GM23248 (cell line): ENCODE data around the gene GSTM2. TPM values are rescaled to one million over a fixed set of nuclear protein-coding genes. Genes with fewer than 3 reads are reported as not detected.
A peak's percentile ranks its signal among the peaks of the same experiment; 100 is the strongest.

Experiments
- DNase-seq: peaks from one replicate; pipeline ENCODE4 v3.0.0-alpha.2; 2015
- H2AFZ ChIP-seq: fragments of 200-600 bp; sonication (generic); 2 replicates; pipeline ENCODE4 v1.6.1; 2016; ENCODE audit warnings: antibody characterized with exemption
- H3F3A ChIP-seq: fragments of 200-600 bp; sonication (generic); 2 replicates; pipeline ENCODE4 v1.6.1; 2016; ENCODE audit warnings: mild to moderate bottlenecking, antibody characterized with exemption, mixed run types; ENCODE audit not compliant: insufficient read depth
- H3K27ac ChIP-seq: fragments of 200-600 bp; sonication (generic); 2 replicates; pipeline ENCODE4 v1.5.1; 2016; ENCODE audit warnings: mild to moderate bottlenecking
- H3K27me3 ChIP-seq: fragments of 200-600 bp; sonication (generic); replicated peaks from 2 replicates; pipeline ENCODE4 v1.6.1; 2016; ENCODE audit warnings: mild to moderate bottlenecking; ENCODE audit not compliant: insufficient read depth
- H3K36me3 ChIP-seq: fragments of 200-600 bp; sonication (generic); 2 replicates; pipeline ENCODE4 v1.6.1; 2016; ENCODE audit warnings: low read depth, mild to moderate bottlenecking
- H3K4me1 ChIP-seq: fragments of 200-600 bp; sonication (generic); 2 replicates; pipeline ENCODE4 v1.6.1; 2016; ENCODE audit warnings: mild to moderate bottlenecking; ENCODE audit not compliant: insufficient read depth
- H3K4me2 ChIP-seq: fragments of 200-600 bp; sonication (generic); one replicate; pipeline ENCODE4 v1.6.1; 2016; ENCODE audit warnings: mild to moderate bottlenecking; ENCODE audit not compliant: unreplicated experiment
- H3K4me3 ChIP-seq: fragments of 200-600 bp; sonication (generic); 2 replicates; pipeline ENCODE4 v1.5.1; 2016; ENCODE audit warnings: mild to moderate bottlenecking
- H3K79me2 ChIP-seq: fragments of 200-600 bp; sonication (generic); 2 replicates; pipeline ENCODE4 v1.6.1; 2016; ENCODE audit warnings: mild to moderate bottlenecking; ENCODE audit not compliant: insufficient read depth
- H3K9ac ChIP-seq: fragments of 200-600 bp; sonication (generic); 2 replicates; pipeline ENCODE4 v1.6.1; 2016; ENCODE audit warnings: mild to moderate bottlenecking
- H3K9me2 ChIP-seq: fragments of 200-600 bp; sonication (generic); 2 replicates; pipeline ENCODE4 v1.6.1; 2016; ENCODE audit warnings: mixed run types, mild to moderate bottlenecking, moderate library complexity; ENCODE audit not compliant: insufficient read depth
- H3K9me3 ChIP-seq: fragments of 200-600 bp; sonication (generic); one replicate; pipeline ENCODE4 v1.6.1; 2017; ENCODE audit warnings: low read depth
- H4K20me1 ChIP-seq: fragments of 200-600 bp; sonication (generic); 2 replicates; pipeline ENCODE4 v1.6.0; 2016; ENCODE audit not compliant: insufficient read depth
- EZH2 ChIP-seq: fragments of 200-600 bp; sonication (generic); IDR thresholded peaks from 2 replicates; pipeline ENCODE4 v1.6.1; 2018; ENCODE audit warnings: antibody characterized with exemption, mild to moderate bottlenecking; ENCODE audit not compliant: insufficient read depth, poor library complexity, severe bottlenecking
- EZH2phosphoT487 ChIP-seq: fragments of 200-600 bp; sonication (generic); IDR thresholded peaks from 2 replicates; pipeline ENCODE4 v1.6.1; 2018; ENCODE audit warnings: antibody characterized with exemption, moderate library complexity, mild to moderate bottlenecking, low read depth; ENCODE audit not compliant: insufficient read depth
- WGBS, 2 experiments: methylation state at CpG; one replicate each; pipeline ENCODE4 v1.1.6; 2015 to 2017; ENCODE audit warnings: low lambda C conversion rate in 2 of 2, low coverage in 1 of 2; ENCODE audit errors: missing lambda C conversion rate in 2 of 2; 5-methylcytosine and 5-hydroxymethylcytosine counted together
- in situ Hi-C: fragments of 300-500 bp; cut with MboI; formaldehyde crosslinking; loops from 2 replicates; pipeline ENCODE4 v1.15.0; 2020
- polyA plus RNA-seq: library from polyadenylated mRNA; unstranded; fragments of >200 nt; fragmentation: Nextera tagmentation; extraction: Ambion mirVana; gene quantifications from 2 replicates; pipeline ENCODE4 v1.2.1, GENCODE V29; 2016
- total RNA-seq: library from RNA; depleted of rRNA; stranded (reverse); fragments of >200 nt; shearing (Covaris generic); gene quantifications from 2 replicates; pipeline ENCODE4 v1.2.3, GENCODE V29; 2014; rRNA removed

The GSTM2 gene
- total RNA-seq (19.7 and 27.7 TPM in 2 replicates), polyA plus RNA-seq (40.1 and 41.2 TPM in 2 replicates)

GRCh38 chr1:109667452-109668122 lies at the start of gene GSTM2:
Gene GSTM2 (plus strand): TSS chr1:109668057. CDS start chr1:109668116, 59 bp downstream.
- Histone ChIP-seq H3K4me1 (peaks cover 10% of the 10 kb centered on the region; the same call in 1 of the 2 replicates), H3K9me3 (no peaks in the 10 kb centered on the region), H3K27ac (no peak within 1 kb of the TSS), H3K4me2 (peak within 1 kb of the TSS; percentile 92), H3K36me3 (no peaks in the 10 kb centered on the region), H2AFZ (peak within 1 kb of the TSS; percentile 84), H3K27me3 (no peaks in the 10 kb centered on the region), H3K9ac (peak within 1 kb of the TSS; percentile 67), H3K79me2 (no peaks in the 10 kb centered on the region), H3F3A (no peaks in the 10 kb centered on the region), H4K20me1 (no peaks in the 10 kb centered on the region), H3K4me3 (peak within 1 kb of the TSS; percentile 70), H3K9me2 (no peaks in the 10 kb centered on the region)
- in situ Hi-C loops: no loop called here
- DNase-seq: peak; percentile 93
- TF ChIP-seq EZH2phosphoT487 (no peak), EZH2 (no peak)
- WGBS, 2 experiments: 8 to 11% methylated on average over 16 to 22 of the region's 22 CpGs

GRCh38 chr1:109618661-109619575 lies 48.9 kb upstream of the GSTM2 start:
- peak overlapping the region; percentile 99 for H3K27ac ChIP-seq
- in situ Hi-C loops: no loop called here
- TF ChIP-seq EZH2 (no peak), EZH2phosphoT487 (no peak)

GRCh38 chr1:109619576-109620400 lies 48.1 kb upstream of the GSTM2 start, which contains the start of the genes AMPD2 and GNAT2:
Gene AMPD2 (plus strand): TSS chr1:109619837. CDS start chr1:109621176, 1,339 bp downstream.
Gene GNAT2 (minus strand): TSS chr1:109619616. CDS start chr1:109612870, 6,746 bp downstream.
- peak within 1 kb of the TSS; percentile 100 for H3K9ac ChIP-seq
- peak within 1 kb of the TSS; percentile 99 for H3K27ac ChIP-seq
- no peaks in the 10 kb centered on the region for H3K36me3 ChIP-seq
- in situ Hi-C loops: no loop called here
- no peaks in the 10 kb centered on the region for H3K9me2 ChIP-seq
- H3K4me3 ChIP-seq: peak within 1 kb of the TSS; percentile 92
- TF ChIP-seq EZH2phosphoT487 (no peak), EZH2 (no peak)
- H3K27me3 ChIP-seq: no peaks in the 10 kb centered on the region
- H2AFZ ChIP-seq: peak within 1 kb of the TSS; percentile 69
- H3K79me2 ChIP-seq: peaks cover 51% of the 10 kb centered on the region
- H3K4me2 ChIP-seq: peak within 1 kb of the TSS; percentile 95
- peaks cover 36% of the 10 kb centered on the region for H3F3A ChIP-seq
- H3K4me1 ChIP-seq: peaks cover 61% of the 10 kb centered on the region
- DNase-seq: peak; percentile 94
- 1 to 2% methylated on average over 42 to 45 of the region's 47 CpGs for WGBS, 2 experiments
- no peaks in the 10 kb centered on the region; the same call in 1 of the 2 replicates for H4K20me1 ChIP-seq
- no peaks in the 10 kb centered on the region for H3K9me3 ChIP-seq

More at GRCh38 chr1:109618661-109619575, 48.9 kb upstream of the GSTM2 start:
- H3K4me2 ChIP-seq: peak overlapping the region; percentile 95
- peak overlapping the region; percentile 100 for H3K9ac ChIP-seq
- no peaks in the 10 kb centered on the region for H3K36me3 ChIP-seq
- H3K79me2 ChIP-seq: peaks cover 42% of the 10 kb centered on the region
- no peaks in the 10 kb centered on the region; the same call in 1 of the 2 replicates for H4K20me1 ChIP-seq
- peak overlapping the region; percentile 92 for H3K4me3 ChIP-seq
- 54 to 59% methylated on average over 9 of the region's 9 CpGs for WGBS, 2 experiments
- no peaks in the 10 kb centered on the region for H3K9me3 ChIP-seq
- peaks cover 38% of the 10 kb centered on the region for H3F3A ChIP-seq
- H3K9me2 ChIP-seq: no peaks in the 10 kb centered on the region
- H3K4me1 ChIP-seq: peaks cover 54% of the 10 kb centered on the region
- no peak for DNase-seq
- no peaks in the 10 kb centered on the region for H3K27me3 ChIP-seq
- peak overlapping the region; percentile 69 for H2AFZ ChIP-seq
